ENCODE results near the gene WHAMM.
"Not testable (repeated sequence)": the region's sequence is repeated elsewhere in the genome, so short reads cannot be mapped to it uniquely, and the experiment has no call there.

The WHAMM gene

GRCh38 chr15:82803793-82804574, 5.4 kb upstream of the WHAMM start:
- no peak for DNase-seq

GRCh38 chr15:82804575-82804949, 4.9 kb upstream of the WHAMM start:
- no peak for DNase-seq

- DNase-seq = no peak
Measured at GRCh38 chr15:82805994-82806406, 3.4 kb upstream of the WHAMM start, which contains the start of gene FSD2. Gene FSD2, minus strand, starts transcription at chr15:82806069. Its CDS starts 18,679 bp downstream, at chr15:82787390.

DNA sequence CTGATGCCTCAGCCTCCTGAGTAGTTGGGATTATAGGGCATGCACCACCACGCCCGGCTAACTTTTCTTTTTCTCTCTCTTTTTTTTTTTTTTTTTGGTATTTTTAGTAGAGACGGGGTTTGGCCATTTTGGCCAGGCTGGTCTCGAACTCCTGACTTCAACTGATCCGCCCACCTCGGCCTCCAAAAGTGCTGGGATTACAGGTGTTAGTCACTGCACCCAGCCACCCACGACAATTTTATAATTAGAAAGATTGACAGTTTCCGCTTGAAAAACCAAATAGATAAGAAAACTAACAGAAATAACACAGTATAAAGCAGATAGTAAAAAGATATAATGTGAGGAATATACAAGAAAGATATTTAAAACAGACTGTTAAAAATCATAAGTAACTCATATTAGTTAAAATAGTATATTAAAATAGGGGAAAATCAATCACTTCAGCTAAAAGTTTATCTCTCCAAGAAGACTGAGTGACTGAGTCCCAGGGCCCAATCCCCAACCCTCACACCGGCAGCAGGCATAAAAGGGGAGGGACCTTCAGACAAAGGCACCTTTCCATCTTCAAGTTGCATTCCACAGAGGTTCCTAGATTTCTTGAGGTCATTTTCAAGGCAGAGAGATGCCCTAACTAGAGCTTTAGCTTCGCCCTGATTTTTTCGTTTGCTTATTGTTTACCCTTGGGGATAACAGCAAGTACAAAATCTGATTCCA, 1.4 kb upstream of the WHAMM start:
- DNase-seq = no peak

GRCh38 chr15:82808634-82809041, 790 bp upstream of the WHAMM start:
- DNase-seq = no peak

DNA sequence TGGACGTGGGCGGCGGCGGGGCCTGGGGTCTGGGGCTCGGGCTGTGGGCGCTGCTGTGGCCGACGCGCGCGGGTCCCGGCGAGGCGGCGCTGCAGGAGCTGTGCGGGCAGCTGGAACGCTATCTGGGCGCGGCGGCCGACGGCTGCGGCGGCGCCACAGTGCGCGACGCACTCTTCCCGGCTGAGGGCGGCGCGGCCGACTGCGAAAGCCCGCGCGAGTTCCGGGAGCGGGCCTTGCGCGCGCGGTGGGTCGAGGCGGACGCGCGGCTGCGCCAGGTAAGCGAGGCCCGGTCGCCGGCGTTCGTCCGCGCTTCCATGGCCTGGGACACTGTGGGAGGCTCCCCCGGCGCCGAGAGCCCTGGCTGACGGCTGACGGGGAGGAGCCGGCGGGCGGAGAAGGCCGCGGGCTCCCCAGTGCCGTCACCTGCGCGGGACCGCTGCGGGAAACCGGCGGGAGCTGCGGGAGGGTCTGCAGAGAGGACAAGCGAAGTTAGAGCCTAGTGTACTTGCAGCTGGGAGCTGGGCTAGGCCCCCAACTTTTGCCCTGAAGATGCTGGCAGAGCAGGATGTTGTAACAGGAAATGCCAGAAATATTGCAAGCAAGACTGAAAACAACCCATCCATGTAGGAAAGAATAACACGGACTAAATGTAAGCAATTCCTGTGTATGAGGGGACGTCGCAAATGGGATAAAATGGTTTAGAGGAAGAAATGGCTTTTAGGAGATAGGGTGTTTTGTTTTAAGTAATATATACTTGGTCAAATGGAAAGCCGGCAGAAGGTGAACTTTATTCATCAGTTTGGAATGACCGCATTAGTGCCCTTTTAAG, 847 bp downstream of the WHAMM start:
- DNase-seq = no peak

GRCh38 chr15:82810890-82811426, 1.5 kb downstream of the WHAMM start:
- DNase-seq = no peak

DNA sequence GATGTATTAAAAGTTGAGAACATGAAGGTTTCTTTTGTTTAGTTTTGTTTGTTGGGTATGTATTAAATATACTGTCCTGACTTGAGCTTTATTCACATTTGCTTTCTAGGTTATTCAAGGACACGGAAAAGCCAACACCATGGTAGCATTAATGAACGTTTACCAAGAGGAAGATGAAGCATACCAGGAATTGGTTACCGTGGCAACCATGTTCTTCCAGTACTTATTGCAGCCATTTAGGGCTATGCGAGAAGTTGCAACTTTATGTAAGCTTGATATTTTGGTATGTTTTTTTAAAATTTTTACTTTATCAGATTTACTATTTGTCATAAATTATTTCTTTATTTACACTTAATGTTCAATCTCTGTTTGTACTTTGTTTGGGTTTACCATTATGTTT, 3.6 kb downstream of the WHAMM start:
- DNase-seq = no peak

DNA sequence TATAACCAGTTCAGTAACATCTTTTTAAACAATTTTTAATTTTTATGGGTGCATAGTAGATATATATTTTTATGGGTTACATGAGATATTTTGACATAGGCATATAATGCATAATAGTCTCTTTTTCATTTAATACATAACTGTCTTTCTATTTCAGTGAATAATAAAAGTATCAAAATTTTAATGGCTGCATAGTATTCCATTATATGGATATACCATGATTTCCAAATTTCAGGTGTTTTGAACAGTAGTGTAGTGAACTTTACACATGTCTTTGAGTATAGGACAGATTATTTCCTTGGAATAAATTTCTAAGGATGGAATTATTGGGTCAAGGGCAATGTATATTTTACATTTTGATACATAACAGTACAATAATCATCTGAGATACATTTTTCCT, 10.7 kb downstream of the WHAMM start:
- no peak for DNase-seq

GRCh38 chr15:82821396-82821795, 12.0 kb downstream of the WHAMM start:
- not testable (repeated sequence) for DNase-seq

- DNase-seq = not testable (repeated sequence)
Measured at GRCh38 chr15:82821851-82822250, 12.4 kb downstream of the WHAMM start.

- DNase-seq = no peak
Measured at GRCh38 chr15:82823049-82823448, 13.6 kb downstream of the WHAMM start.

- no peak for DNase-seq
Measured at GRCh38 chr15:82828075-82828474, 18.6 kb downstream of the WHAMM start.

DNA sequence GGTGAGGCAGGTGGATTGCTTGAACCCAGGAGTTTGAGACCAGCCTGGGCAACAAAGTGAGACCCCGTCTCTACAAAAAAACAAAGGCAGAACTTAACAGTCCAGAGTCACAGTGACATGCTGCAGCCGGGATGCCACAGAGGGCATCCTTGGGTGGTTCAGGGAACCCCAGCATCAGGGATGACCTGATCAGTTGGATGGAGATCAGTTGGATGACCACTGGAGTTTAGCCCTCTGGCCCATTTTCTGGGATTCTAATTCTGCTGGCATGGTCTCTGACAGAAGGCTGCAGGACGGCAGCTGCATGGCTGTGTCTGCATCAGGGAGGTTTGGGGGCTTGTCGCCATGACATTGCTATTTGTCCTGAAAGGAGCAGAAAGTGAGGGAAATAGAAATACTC, 19.8 kb downstream of the WHAMM start:
- DNase-seq = no peak

DNA sequence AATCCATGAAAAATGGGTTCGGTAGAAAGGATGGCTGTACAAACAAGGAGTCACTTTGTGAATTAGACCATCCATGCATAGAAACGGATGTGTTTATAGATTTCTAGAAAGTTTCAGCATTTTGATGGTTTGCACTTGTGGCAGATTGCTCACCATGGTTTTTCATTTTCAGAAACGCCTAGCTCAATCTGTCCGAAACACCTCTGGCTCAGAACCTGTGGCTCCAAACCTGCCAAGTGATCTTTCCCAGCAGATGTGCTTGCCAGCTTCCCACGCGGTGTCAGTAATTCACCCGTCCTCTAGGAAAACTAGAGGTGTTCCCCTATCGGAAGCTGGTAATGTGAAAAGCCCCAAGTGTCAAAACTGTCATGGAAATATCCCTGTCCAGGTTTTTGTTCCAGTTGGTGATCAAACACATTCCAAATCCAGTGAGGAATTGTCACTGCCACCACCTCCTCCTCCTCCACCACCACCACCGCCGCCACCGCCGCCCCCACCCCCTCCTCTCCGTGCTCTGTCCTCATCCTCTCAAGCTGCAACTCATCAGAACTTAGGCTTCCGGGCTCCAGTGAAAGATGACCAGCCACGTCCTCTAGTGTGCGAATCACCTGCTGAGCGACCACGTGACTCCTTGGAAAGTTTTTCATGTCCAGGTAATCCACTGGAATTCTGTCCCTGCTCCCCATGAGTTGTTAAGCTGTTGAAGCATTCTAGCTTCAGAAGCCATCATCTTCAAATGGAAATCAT, 21.2 kb downstream of the WHAMM start:
- DNase-seq = no peak

- no peak for DNase-seq
Measured at GRCh38 chr15:82831894-82832600, 22.6 kb downstream of the WHAMM start.

GRCh38 chr15:82832601-82833361, 23.4 kb downstream of the WHAMM start:
- peak; percentile 84 for DNase-seq

GRCh38 chr15:82833362-82833682, 23.9 kb downstream of the WHAMM start:
- no peak for DNase-seq

DNA sequence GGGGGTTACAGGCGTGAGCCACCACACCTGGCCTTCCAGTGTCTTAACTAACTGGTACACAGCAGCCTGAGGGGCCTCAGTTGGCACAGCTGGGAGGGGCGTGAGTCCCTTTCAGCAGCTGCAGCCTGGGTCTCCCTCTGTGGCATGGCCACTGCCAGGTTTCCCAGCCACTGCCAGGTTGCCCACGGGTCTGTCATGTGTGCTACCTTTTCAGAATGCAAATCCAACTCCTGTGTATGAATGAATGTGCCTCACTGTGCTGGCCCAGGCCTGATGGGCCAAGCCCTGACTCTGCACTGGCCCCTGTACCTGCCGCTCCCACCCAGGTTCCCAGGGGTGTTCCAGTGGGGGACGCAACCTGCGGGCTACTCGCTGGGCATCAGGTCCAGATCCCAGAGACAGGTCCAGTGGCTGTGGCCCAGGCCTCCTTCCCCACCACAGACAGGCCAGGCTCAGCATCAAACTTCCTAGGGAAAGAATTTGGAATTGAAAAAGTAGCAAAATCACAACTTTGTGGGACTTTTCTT, 26.0 kb downstream of the WHAMM start:
- no peak for DNase-seq

DNA sequence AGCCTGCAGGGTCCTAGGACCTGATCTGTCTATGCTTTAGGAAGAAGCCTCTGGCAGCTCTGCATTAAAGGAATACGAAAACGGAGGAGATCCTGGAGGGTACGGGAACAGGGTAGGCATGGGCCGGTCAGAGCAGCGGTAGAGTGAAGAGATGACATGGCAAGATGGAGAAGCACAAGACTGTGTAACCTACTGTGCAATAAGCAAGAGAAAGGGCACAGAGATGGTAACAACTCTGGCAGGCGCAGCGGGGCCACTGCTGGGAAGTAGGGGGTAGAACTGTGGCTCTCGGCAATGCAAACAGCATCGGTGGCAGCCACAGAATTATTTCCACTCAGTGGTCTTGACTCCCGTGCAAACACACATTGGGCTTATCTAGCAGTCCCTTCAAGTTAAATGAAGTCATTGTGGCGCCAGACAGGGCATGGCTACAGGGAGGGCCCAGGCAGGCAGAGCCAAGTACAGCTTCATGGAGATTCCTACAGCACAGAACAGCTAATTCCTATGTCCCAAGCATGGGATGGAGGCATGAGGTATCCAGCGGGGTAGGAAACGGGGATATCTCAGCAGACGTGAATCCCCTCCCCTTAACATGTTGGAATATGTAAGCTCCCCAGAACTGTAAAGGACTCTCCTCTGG, 28.8 kb downstream of the WHAMM start:
- no peak for DNase-seq
